GM18520 (cell line): ENCODE measurements around the gene ARRDC5.
"Not testable (repeated sequence)": the region's sequence is repeated elsewhere in the genome, so short reads cannot be mapped to it uniquely, and the experiment has no call there.

Experiments used
- ATAC-seq: cut with Tn5 transposase; IDR thresholded peaks from one replicate; pipeline ENCODE4 v1.9.1; 2021; ENCODE audit not compliant: unreplicated experiment

Gene ARRDC5

DNA sequence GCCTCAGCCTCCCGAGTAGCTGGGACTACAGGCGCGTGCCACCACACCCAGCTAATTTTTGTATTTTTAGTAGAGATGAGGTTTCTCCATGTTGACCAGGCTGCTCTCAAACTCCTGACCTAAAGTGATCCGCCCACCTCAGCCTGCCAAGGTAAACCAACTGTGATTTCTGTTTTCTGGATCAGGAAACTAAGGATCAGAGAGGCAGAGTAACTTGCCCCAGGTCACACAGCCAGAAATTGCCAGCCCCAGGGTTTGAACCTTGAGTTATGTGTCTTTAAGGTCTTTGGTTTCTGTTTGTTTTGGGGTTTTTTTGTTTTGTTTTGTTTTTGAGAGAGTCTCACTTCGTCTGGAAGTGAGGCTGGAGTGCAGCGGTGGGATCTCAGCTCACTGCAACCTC lies 31.0 kb downstream of the ARRDC5 start:
- no peak for ATAC-seq

DNA sequence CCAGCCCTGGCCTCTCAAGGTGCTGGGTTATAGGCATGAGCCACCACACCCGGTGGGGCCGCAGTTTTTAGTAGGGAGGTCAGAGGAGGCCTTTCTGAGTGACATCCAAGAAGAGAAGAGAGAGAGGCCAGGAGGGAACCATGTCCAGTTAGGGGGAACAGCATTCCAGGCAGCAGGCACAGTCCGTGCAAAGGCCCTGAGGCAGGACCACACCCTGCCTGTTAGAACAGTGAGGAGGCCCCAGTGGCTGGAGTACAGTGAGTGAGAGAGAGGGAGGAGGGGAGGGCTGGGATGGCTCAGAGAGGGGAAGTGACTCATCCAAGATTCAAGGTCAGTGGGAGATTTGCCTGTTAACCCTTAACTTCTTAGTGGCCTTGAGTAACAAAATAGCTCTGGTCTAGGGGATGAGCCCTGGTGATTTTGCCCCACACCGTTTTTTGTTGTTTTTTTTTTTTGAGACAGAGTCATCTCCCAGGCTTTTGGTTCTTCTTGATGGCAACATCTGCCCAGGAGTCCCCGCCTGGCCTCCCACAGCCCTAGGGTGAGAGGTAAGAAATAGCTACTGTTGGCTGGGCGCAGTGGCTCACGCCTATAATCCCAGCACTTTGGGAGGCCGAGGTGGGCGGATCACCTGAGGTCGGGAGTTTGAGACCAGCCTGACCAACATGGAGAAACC lies 32.5 kb downstream of the ARRDC5 start:
- ATAC-seq = no peak

GRCh38 chr19:4868286-4868834 lies 34.3 kb downstream of the ARRDC5 start:
- ATAC-seq = no peak

DNA sequence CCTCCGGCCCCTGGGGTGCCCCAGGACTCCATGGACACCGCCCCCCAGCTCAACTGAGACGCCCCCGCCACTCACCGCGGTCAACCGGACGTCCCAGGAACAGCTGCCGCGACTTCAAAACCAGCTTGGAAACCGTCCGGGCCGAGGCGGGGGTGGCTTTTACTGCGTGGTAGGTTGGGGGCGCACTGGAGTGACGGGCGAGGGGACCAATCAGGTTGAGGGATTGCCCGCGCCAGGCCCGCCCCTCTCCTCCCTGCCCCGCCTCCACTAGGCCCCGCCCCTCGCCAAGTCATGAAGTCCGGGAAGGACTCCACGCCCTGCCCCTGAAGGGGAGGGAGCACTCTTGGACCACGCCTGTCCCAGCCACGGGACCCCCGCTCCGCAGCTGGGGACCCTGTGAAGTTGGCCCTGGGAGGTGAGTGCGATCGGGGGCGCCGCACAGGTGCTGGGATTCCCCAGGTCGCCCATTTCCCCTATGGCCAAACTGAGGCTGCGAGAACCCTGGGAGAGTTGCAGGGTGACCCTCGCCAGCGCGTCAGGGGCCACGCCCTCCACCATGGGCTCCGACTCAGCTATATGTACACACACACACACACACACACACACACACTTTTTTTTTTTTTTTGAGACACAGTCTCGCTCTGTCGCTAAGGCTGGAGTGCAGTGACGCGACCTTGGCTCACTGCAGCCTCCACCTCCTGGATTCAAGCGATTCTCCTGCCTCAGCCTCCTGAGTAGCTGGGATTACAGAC lies 35.0 kb downstream of the ARRDC5 start, which contains the start of gene PLIN3:
PLIN3 (minus strand) TSS at position 134 of the 752 bp plus-strand sequence. CDS start 6,273 bp downstream, outside the sequence.
- ATAC-seq = peak; percentile 69

DNA sequence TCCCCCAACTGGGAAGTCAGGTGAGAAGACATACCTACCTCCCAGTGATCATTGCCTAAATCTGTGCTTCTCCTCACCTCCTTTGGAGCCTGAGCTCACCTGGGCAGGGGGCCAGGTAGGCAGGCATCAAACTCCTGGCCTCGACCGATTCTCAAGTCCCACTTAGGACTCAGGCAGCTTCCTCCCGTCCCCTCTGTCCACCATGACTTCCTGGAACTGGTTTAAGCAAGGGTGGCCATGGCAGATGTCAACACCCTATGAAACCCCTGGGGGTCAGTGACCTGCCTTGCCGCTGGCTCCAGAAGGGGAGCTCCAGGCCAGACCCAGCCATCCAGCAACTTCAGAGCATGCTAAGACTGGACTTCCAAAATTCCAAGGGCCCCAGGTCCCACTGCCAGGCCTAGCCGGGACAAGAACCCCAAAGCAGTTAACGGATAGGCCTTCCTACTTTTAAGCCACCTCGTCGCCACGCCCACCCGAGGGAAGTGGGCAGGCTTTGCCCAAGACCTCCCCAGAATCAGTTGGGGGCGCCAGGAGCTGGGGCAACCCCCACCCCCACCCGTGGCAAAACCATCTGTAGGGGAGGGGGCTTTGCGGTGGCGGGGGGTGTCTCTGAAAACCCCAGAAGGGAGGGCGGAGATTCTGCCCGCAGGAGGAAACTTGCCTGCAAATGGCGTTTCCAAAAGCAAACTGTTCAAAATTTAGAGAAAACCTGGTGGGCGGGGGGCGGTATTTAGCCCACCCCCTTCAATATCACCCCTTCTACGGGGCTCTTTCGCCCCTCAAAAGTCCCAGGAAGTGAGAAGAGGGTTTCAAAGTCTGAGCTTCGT lies 35.9 kb downstream of the ARRDC5 start:
- no peak for ATAC-seq

DNA sequence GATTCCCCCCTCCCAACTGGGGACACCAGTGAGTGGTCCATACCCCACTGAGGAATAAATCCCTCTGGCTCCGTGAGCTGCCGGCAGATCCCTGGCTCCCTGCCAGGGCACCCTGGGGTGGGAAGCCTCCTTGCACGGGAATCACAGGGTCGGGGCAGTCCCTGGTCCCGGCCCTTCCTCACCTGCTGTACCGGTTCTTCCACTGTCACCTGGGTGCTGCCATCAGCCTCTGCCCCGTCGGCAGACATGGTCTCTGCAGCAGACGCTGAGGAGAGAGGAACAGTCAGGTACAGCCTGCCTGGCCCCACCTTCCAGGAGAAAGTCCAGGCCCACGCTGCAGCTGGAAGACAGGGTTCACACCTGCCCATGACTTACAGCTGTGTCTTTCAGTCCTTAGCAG lies 41.5 kb downstream of the ARRDC5 start:
- no peak for ATAC-seq

DNA sequence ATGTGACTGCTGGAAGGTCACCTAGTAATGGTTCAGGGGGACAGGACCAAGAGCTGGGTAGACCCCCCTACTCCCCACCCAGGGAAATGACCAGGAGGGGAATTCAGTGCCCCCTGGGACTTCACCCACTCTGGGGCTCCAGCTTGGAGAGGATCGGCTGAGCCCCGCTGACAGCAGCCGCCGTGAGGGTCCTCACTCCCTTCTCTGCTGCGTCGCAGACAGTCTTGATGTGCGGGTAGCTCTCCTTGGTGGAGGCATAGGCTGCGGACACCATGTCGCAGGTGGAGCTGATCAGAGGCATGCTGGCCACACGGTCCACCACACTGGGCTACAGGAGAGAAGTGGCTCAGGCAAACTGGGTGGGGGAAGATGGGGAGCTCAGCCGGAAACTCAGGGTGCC lies 43.0 kb downstream of the ARRDC5 start:
- no peak for ATAC-seq

DNA sequence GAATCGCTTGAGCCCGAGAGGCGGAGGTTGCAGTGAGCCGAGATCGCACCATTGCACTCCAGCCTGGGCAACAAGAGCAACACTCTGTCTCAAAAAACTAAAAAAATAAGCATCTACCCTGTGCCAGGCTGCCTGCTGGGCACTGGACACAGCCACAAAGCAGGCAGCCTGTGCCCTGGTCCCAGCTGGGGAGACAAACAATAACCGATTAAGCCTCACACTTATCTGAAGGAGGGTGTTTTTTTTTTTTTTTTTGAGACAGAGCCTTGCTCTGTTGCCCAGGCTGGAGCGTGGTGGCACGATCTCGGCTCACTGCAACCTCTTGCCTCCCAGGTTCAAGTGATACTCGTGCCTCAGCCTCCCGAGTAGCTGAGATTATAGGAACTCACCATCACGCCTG lies 46.2 kb downstream of the ARRDC5 start:
- not testable (repeated sequence) for ATAC-seq

GRCh38 chr19:4853506-4853905 lies 49.2 kb downstream of the ARRDC5 start:
- ATAC-seq = not testable (repeated sequence)

DNA sequence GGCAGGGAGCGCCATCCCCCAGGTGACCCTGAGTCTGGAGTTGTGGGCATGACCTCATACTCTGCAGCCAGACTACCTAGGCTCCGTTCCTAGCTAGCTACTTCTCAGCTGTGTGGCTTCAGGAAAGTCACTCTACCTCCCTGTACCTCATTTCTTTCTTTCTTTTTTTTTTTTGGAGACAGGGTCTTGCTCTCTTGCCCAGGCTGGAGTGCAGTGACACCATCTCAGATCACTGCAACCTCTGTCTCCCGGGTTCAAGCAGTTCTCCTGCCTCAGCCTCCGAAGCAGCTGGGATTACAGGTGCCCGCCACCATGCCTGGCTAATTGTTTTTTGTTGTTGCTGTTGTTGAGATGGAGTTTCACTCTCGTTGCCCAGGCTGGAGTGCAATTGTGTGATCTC lies 50.2 kb downstream of the ARRDC5 start:
- no peak for ATAC-seq

DNA sequence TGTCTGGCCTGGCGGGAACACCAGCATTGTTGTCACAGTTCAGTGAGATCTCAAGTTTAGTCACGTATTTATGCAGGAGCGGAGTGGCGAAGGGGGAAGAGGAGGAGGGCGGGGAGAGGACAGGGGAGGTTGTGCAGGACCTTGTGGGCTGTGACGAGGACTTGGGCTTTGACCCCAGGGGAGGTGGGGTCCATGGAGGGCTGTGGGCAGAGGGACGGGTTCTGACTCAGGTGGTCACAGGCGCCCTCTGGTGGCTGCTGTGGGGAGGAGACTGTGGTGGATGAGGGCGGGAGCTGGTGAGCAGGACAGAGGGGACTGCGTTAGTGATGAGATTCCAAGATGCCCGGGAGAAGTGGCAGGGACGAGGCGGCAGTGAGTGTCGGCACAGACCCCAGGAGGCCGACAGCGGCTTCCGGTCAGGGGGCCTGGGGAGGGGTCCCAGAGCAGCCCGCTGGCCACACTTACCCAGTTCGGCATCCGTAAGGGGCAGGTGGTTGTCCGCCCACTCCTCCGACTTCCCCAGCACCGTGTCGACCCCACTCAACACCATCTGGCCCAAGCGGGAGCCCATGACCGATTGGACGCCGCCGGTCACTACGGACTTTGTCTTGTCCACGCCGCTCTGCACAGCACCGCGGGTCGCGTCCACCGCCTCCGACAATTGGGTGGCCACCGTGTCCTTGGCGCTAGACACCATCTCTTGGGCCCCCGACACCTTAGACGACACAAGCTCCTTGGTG lies 51.0 kb downstream of the ARRDC5 start:
- no peak for ATAC-seq

- no peak for ATAC-seq
Observed at GRCh38 chr19:4849019-4849418, 53.7 kb downstream of the ARRDC5 start.

DNA sequence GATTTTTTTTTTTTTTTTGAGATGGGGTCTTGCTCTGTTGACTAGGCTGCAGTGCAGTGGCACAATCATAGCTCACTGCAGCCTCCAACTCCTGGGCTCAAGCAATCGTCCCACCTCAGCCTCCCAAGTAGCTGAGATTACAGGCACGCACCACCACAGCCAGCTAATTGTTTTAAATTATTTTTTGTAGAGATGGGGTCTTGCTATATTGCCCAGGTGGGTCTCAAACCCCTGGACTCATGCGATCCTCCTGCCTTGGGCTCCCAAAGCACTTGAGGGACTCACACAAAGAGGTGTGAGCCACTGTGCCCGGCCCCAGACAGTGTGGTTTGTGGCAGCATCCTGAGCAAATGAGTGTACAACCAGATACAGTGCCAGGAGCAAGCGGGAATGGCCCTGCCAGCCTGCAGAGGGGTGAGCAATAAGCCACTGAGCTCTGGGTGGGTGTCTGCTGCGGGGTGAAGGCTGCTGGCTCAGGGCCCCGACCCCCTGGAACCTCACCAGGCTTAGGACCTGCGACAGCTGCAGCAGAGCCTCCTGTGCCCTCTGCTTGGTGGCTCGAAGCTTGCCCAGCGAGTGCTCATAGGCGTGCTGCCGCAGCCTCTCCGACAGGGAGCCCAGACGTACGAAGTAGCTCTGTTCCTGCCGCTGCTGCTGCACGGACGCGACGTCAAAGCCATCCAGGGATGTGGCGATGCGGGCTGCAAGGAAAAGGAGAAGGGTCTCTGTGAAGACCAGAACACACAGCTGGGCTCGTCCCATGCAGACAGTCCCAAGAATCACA lies 55.3 kb downstream of the ARRDC5 start:
- ATAC-seq = no peak

DNA sequence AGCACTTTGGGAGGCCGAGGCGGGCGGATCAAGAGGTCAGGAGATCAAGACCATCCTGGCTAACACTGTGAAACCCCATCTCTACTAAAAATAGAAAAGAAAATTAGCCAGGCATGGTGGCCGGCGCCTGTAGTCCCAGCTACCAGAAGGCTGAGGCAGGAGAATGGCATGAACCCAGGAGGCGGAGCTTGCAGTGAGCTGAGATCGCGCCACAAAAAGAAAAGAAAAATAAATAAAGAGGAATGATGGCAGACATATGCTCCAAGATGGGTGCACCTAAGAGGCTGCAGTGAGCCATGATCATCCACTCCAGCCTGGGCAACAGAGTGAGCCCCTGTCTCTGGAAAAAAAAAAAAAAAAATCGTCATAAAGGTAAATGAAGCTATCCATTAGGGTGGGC lies 56.7 kb downstream of the ARRDC5 start:
- not testable (repeated sequence) for ATAC-seq

GRCh38 chr19:4844348-4845179 lies 58.1 kb downstream of the ARRDC5 start:
- ATAC-seq = no peak

DNA sequence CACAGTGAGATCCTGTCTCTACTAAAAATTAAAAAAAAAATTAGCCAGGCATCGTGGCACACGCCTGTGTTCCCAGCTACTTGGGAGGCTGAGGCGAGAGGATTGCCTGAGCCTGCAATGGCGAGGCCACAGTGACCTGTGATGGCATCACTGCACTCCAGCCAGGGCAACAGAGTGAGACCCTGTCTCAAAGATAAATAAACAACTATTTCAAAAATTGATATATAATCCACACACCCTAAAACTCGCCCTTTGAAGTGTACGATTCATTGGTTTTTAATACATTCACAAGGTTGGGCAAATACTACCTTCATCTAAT lies 59.1 kb downstream of the ARRDC5 start:
- ATAC-seq = no peak
